Panc1 (cell line): ENCODE results near the gene TADA3. TPM values are rescaled to one million over a fixed set of nuclear protein-coding genes. Genes with fewer than 3 reads are reported as not detected.

Experiments
- ATAC-seq: fragments of 200-7000 bp; cut with Tn5 transposase; 2 replicates; pipeline ENCODE4 v1.9.1; 2020; ENCODE audit warnings: mild to moderate bottlenecking, moderate library complexity
- BruUV-seq: library from RNA; stranded (reverse); fragments of 400-500 nt; replicated peaks from 2 replicates; lab custom pipeline; 2021; lab: Mats Ljungman, UMichigan
- CTCF ChIA-PET: fragments of 300-600 bp; sonication (Branson Sonifier 250); formaldehyde crosslinking; loops from one replicate; lab custom pipeline; 2022; ENCODE audit warnings: antibody characterized with exemption; lab: Charles Lee
- POLR2A ChIA-PET: fragments of 300-600 bp; sonication (Branson Sonifier 250); formaldehyde crosslinking; loops from one replicate; lab custom pipeline; 2022; ENCODE audit warnings: antibody characterized with exemption; lab: Charles Lee
- DNase-seq: peaks from one replicate; pipeline ENCODE4 v3.0.0-alpha.2; 2010; ENCODE audit warnings: low read depth, low spot score
- H3K27ac ChIP-seq: 2 replicates; pipeline ENCODE4 v1.5.1; 2011; ENCODE audit warnings: mild to moderate bottlenecking, low read length, inconsistent platforms
- H3K27me3 ChIP-seq: fragments of 200-500 bp; sonication (Bioruptor generic); 2 replicates; pipeline ENCODE4 v1.6.0; 2014; ENCODE audit warnings: low read length, inconsistent platforms; ENCODE audit not compliant: control insufficient read depth, insufficient read depth
- H3K36me3 ChIP-seq: fragments of 200-500 bp; sonication (Bioruptor generic); 2 replicates; pipeline ENCODE4 v1.5.1; 2014; ENCODE audit warnings: inconsistent platforms, mild to moderate bottlenecking, low read length, moderate library complexity; ENCODE audit not compliant: control insufficient read depth, insufficient read depth
- H3K4me1 ChIP-seq: 2 replicates; pipeline ENCODE4 v1.5.1; 2011; ENCODE audit warnings: inconsistent platforms, mild to moderate bottlenecking, low read length, moderate library complexity; ENCODE audit not compliant: control insufficient read depth, insufficient read depth
- H3K4me3 ChIP-seq, 2 experiments: 2 replicates each; pipeline ENCODE4 v1.5.1; 2011 to 2012; ENCODE audit warnings: low read depth in 2 of 2, low read length in 2 of 2, mild to moderate bottlenecking in 2 of 2, inconsistent platforms in 1 of 2, moderate library complexity in 1 of 2
- H3K9me3 ChIP-seq: fragments of 200-500 bp; sonication (Bioruptor generic); 2 replicates; pipeline ENCODE4 v1.5.1; 2014; ENCODE audit warnings: low read depth, mild to moderate bottlenecking, inconsistent platforms, low read length, moderate library complexity; ENCODE audit not compliant: control insufficient read depth, insufficient read depth
- POLR2AphosphoS5 ChIP-seq: IDR thresholded peaks from 2 replicates; pipeline ENCODE4 v1.6.1; 2012; ENCODE audit warnings: mild to moderate bottlenecking, low read depth, low read length, moderate library complexity
- SIN3A ChIP-seq: IDR thresholded peaks from 2 replicates; pipeline ENCODE4 v1.6.1; 2012; ENCODE audit warnings: low read depth, mild to moderate bottlenecking, low read length, moderate library complexity, borderline replicate concordance; ENCODE audit not compliant: insufficient read depth
- TCF7L2 ChIP-seq: IDR thresholded peaks from 2 replicates; pipeline ENCODE4 v1.6.1; 2011; ENCODE audit warnings: mild to moderate bottlenecking, low read depth, low read length, inconsistent platforms
- in situ Hi-C: cut with HindIII; loops from 2 replicates; pipeline ENCODE4 v1.10.0; 2016; ENCODE audit warnings: low sequenced_read_pairs, low pct_unique_long_range_greater_than_20kb
- intact Hi-C: fragments of 100-400 bp; cut with micrococcal nuclease; formaldehyde crosslinking; loops from one replicate; pipeline ENCODE4 v1.10.0; 2022; ENCODE audit not compliant: unreplicated experiment
- total RNA-seq: library from RNA; stranded (reverse); gene quantifications from one replicate; pipeline ENCODE4 v1.2.1, GENCODE V29; 2021; ENCODE audit not compliant: unreplicated experiment
- TF ChIP-seq, protein P1 (sequence below): fragments of 450-650 bp; IDR thresholded peaks from 2 replicates; pipeline ENCODE4 v1.5.1; 2017; ENCODE audit warnings: mild to moderate bottlenecking
- TF ChIP-seq, protein P2 (sequence below), 2 experiments: IDR thresholded peaks; 2 replicates each; pipeline ENCODE4 v1.6.1; 2011 to 2012; ENCODE audit warnings: low read depth in 2 of 2, control low read depth in 1 of 2, low read length in 1 of 2, mild to moderate bottlenecking in 1 of 2, moderate library complexity in 1 of 2; ENCODE audit not compliant: insufficient read depth in 1 of 2

Gene TADA3
- total RNA-seq, 1 experiment from 2014 or later = 61.3 TPM

DNA sequence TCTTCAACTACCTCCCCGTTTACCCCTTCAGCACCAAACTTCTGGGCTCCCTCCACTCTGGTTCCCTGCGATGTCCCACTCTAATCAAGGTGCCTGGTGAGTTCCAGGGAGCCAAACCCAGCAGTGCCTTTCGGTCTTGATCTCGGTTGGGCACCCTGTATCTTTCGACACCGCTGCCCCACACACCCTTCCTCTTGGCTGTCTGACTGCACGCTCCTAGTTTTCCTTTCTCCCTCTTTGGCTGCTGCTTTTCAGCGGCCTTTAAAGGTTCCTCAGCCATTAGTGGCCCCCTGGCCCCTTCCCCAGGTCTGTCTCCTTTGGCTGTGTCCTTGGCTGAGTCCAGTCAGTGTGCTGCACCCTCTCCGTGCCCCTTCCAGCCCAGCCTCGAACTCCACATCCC, 18.6 kb upstream of the TADA3 start:
- CTCF ChIA-PET = no interaction called here
- Histone ChIP-seq H3K27ac (peak overlapping the region; percentile 63), H3K27me3 (no peaks in the 10 kb centered on the region), H3K36me3 (no peaks in the 10 kb centered on the region), H3K4me1 (peaks cover 15% of the 10 kb centered on the region), H3K4me3 (peak overlapping the region in 1 of 2 experiments; percentile 52; a peak in 3 of 4 replicates), H3K9me3 (no peaks in the 10 kb centered on the region)
- no peak for ATAC-seq
- intact Hi-C loops = no loop called here
- in situ Hi-C loops = no loop called here
- TF ChIP-seq SIN3A = no peak
- TF ChIP-seq, protein P1, sequence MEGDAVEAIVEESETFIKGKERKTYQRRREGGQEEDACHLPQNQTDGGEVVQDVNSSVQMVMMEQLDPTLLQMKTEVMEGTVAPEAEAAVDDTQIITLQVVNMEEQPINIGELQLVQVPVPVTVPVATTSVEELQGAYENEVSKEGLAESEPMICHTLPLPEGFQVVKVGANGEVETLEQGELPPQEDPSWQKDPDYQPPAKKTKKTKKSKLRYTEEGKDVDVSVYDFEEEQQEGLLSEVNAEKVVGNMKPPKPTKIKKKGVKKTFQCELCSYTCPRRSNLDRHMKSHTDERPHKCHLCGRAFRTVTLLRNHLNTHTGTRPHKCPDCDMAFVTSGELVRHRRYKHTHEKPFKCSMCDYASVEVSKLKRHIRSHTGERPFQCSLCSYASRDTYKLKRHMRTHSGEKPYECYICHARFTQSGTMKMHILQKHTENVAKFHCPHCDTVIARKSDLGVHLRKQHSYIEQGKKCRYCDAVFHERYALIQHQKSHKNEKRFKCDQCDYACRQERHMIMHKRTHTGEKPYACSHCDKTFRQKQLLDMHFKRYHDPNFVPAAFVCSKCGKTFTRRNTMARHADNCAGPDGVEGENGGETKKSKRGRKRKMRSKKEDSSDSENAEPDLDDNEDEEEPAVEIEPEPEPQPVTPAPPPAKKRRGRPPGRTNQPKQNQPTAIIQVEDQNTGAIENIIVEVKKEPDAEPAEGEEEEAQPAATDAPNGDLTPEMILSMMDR = no peak
- TF ChIP-seq POLR2AphosphoS5 = no peak
- no peak for TF ChIP-seq TCF7L2
- TF ChIP-seq, protein P2, sequence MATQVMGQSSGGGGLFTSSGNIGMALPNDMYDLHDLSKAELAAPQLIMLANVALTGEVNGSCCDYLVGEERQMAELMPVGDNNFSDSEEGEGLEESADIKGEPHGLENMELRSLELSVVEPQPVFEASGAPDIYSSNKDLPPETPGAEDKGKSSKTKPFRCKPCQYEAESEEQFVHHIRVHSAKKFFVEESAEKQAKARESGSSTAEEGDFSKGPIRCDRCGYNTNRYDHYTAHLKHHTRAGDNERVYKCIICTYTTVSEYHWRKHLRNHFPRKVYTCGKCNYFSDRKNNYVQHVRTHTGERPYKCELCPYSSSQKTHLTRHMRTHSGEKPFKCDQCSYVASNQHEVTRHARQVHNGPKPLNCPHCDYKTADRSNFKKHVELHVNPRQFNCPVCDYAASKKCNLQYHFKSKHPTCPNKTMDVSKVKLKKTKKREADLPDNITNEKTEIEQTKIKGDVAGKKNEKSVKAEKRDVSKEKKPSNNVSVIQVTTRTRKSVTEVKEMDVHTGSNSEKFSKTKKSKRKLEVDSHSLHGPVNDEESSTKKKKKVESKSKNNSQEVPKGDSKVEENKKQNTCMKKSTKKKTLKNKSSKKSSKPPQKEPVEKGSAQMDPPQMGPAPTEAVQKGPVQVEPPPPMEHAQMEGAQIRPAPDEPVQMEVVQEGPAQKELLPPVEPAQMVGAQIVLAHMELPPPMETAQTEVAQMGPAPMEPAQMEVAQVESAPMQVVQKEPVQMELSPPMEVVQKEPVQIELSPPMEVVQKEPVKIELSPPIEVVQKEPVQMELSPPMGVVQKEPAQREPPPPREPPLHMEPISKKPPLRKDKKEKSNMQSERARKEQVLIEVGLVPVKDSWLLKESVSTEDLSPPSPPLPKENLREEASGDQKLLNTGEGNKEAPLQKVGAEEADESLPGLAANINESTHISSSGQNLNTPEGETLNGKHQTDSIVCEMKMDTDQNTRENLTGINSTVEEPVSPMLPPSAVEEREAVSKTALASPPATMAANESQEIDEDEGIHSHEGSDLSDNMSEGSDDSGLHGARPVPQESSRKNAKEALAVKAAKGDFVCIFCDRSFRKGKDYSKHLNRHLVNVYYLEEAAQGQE (IDR thresholded peaks at IDR 0.05; ENCODE audit: insufficient read depth in 1 of 2, low read depth in 2 of 2, low read length in 1 of 2) = no peak
- POLR2A ChIA-PET = no interaction called here
- no peak for DNase-seq
- BruUV-seq = no TSS peak

DNA sequence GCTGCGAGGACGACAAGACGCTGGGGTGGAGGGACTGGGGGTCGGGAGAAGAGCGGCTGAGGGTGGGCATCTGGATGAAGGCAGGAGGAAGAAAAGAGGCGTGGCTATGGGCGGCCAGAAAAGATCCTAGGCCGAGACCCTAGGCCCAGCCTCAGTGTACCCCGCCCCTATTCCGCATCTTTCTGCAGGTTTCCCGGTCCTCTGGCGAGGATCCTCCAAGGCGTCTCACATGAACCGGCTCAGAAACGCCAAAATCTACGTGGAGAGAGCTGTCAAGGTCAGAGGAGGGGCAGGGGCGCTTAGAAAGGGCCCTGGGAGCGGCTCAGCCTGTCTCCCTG, 18.1 kb upstream of the TADA3 start:
- POLR2A ChIA-PET = interaction anchor here (0.6 kb wide), 1 partner anchor 306 kb away, joined by 3 read pairs; no protein-coding TSS in a partner anchor
- no peak for DNase-seq
- in situ Hi-C loops (no loop called here), intact Hi-C loops (no loop called here)
- no peaks in the 10 kb centered on the region for H3K27me3 ChIP-seq
- peak overlapping the region; percentile 63 for H3K27ac ChIP-seq
- no peaks in the 10 kb centered on the region for H3K36me3 ChIP-seq
- no peak; the same call in 1 of the 2 replicates for ATAC-seq
- TF ChIP-seq, protein P1 = no peak
- TF ChIP-seq SIN3A = no peak
- TF ChIP-seq POLR2AphosphoS5 = no peak
- TF ChIP-seq TCF7L2 = no peak
- TF ChIP-seq, protein P2 (IDR thresholded peaks at IDR 0.05; ENCODE audit: insufficient read depth in 1 of 2, low read depth in 2 of 2, low read length in 1 of 2) = no peak
- H3K4me1 ChIP-seq = peaks cover 15% of the 10 kb centered on the region
- no TSS peak for BruUV-seq
- H3K4me3 ChIP-seq = peak overlapping the region; percentile 49 to 52
- CTCF ChIA-PET = no interaction called here
- H3K9me3 ChIP-seq = no peaks in the 10 kb centered on the region
